OCI-LY1 (cell line): ENCODE data around the gene MCTP1.

ENCODE experiments used
- CTCF ChIP-seq: fragments of 200-600 bp; sonication (generic), shearing (Covaris generic); IDR thresholded peaks from 2 replicates; pipeline ENCODE4 v1.5.1; 2017; ENCODE audit warnings: mild to moderate bottlenecking, antibody characterized with exemption, low read length, moderate library complexity, mixed read lengths
- EZH2 ChIP-seq: fragments of 200-600 bp; sonication (generic), shearing (Covaris generic); IDR thresholded peaks from 2 replicates; pipeline ENCODE4 v1.8.0; 2017; ENCODE audit warnings: borderline replicate concordance, mixed run types, mild to moderate bottlenecking, antibody characterized with exemption, low read length, moderate library complexity, mixed read lengths

- TF ChIP-seq CTCF (no peak), EZH2 (no peak)
These were observed 179.3 kb downstream of the MCTP1 start for GRCh38 chr5:95105638-95106037.
